SK-N-SH treated with all-trans-retinoic acid at 6 μM for 48 hours (cell line): ENCODE data around the gene AGAP2.

Experiments used
- CREB5 ChIP-seq: fragments of 250-450 bp; sonication (Bioruptor Pico); IDR thresholded peaks from 2 replicates; pipeline ENCODE4 v1.5.1; 2020; ENCODE audit warnings: low read depth, mild to moderate bottlenecking, moderate library complexity
- CSDC2 ChIP-seq: fragments of 250-450 bp; sonication (Bioruptor Pico); IDR thresholded peaks from 2 replicates; pipeline ENCODE4 v1.5.0; 2020; ENCODE audit warnings: mild to moderate bottlenecking, moderate library complexity
- ESRRG ChIP-seq: fragments of 250-450 bp; sonication (Bioruptor Pico); IDR thresholded peaks from 2 replicates; pipeline ENCODE4 v1.6.1; 2021; ENCODE audit warnings: mild to moderate bottlenecking
- PATZ1 ChIP-seq: fragments of 250-450 bp; sonication (Bioruptor Pico); IDR thresholded peaks from 2 replicates; pipeline ENCODE4 v1.8.0; 2020; ENCODE audit warnings: mild to moderate bottlenecking, moderate library complexity, borderline replicate concordance
- POU6F1 ChIP-seq: fragments of 250-450 bp; sonication (Bioruptor Pico); IDR thresholded peaks from 2 replicates; pipeline ENCODE4 v1.8.0; 2021; ENCODE audit warnings: low read depth, mild to moderate bottlenecking, moderate library complexity, borderline replicate concordance
- TSHZ2 ChIP-seq: fragments of 250-450 bp; sonication (Bioruptor Pico); IDR thresholded peaks from 2 replicates; pipeline ENCODE4 v1.5.0; 2020; ENCODE audit warnings: mild to moderate bottlenecking, moderate library complexity

- TF ChIP-seq CREB5 (CRISPR knock-in tag) (no peak), CSDC2 (CRISPR knock-in tag) (no peak), PATZ1 (CRISPR knock-in tag) (no peak), TSHZ2 (CRISPR knock-in tag) (no peak), POU6F1 (CRISPR knock-in tag) (no peak), ESRRG (CRISPR knock-in tag) (no peak)
Observed at GRCh38 chr12:57752668-57753000, 14.1 kb upstream of the AGAP2 start.
